Measurements from ENCODE around the gene CSMD2. TPM values are rescaled to one million over a fixed set of nuclear protein-coding genes. Genes with fewer than 3 reads are reported as not detected.

Gene CSMD2
- total and polyA plus RNA-seq, 4 donors, result 0.25 to 2.4 (median 1.7) TPM

DNA sequence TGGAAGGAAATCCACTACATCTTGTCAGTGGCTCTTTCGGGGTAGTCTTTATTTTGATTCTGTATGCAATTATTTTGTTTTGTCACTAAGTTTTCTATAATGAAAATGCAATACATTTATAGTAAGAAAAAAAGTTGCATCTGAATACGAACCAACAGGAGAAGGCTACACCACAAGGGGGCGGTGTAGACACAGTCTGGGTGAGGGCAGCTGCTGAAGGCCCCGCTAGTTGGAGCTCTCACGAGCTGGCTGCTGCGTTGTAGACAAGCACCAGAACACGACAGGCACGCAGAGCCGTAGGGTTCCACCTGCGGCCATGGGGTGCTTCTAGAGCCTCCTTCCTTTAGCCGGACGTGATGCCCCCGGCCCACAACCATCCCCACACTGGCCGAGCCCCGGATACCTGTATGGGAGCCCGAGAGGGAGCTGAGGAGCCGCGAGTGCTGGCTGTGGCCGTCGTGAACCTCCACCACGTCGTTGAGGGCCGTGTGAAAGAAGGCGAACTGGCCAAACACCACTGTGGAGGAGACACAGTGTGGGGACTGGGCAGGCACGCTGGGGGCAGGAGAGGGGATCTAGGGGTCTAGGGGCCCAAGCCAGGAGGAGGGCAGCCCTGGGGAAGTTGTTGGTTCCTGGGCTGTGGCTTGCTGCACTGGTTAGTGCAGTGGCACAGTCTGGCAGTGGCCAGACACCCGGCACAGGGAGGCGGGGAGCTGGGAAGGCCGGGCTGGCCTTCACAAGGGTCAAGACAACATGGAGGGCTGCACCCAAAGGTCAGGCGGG, 531.8 kb downstream of the CSMD2 start:
- ATAC-seq (ENCODE audit: low FRiP score) (peak; percentile 90), DNase-seq (peak; percentile 93 to 96)
- H3K27me3 ChIP-seq (ENCODE audit: control insufficient read depth in 1 of 2, insufficient read depth in 2 of 2, low read length in 1 of 2), result no peaks in the 10 kb centered on the region
- no peaks in the 10 kb centered on the region for H3K4me1 ChIP-seq (ENCODE audit: control insufficient read depth in 1 of 2, insufficient read depth in 2 of 2, low read length in 2 of 2)
- H3K36me3 ChIP-seq (ENCODE audit: control insufficient read depth in 1 of 2, insufficient read depth in 2 of 2, low read length in 1 of 2), result no peaks in the 10 kb centered on the region
- no peak overlapping the region for H3K4me3 ChIP-seq (ENCODE audit: low read length in 2 of 2)
- H3K27ac ChIP-seq (ENCODE audit: low read depth in 1 of 2, low read length in 2 of 2), result no peak overlapping the region
- WGBS, 2 donors, result 32 to 36% methylated on average over 29 of the region's 29 CpGs
- intact Hi-C loops (cut with DNase I), result loop anchor here (5.0 to 10.0 kb wide), 5 partner anchors 382 to 1112 kb away; no protein-coding TSS in a partner anchor
- no peaks in the 10 kb centered on the region for H3K9me3 ChIP-seq (ENCODE audit: control insufficient read depth, low read length)

DNA sequence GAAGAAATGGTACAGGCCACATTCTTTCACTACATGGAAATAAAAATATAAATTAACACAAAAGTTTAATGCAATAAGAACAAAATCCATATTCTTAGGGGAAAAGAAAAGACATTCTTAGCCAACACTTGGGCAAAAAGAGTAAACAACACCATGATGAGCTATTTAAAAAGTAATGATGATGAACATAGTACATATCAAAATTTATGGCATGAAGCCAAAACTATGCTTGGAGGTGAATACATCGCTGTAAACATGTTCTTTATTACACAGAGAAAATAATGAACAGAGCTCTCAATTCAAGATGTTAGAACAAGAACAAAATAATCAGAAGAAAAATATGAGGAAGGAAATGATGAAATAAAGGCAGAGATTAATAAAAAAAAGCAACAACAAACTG, 534.3 kb downstream of the CSMD2 start:
- Histone ChIP-seq H3K27me3 (ENCODE audit: control insufficient read depth in 1 of 2, insufficient read depth in 2 of 2, low read length in 1 of 2) (peaks cover 0 to 1% of the 10 kb centered on the region in 2 donors), H3K4me3 (ENCODE audit: low read length in 2 of 2) (no peak overlapping the region), H3K9me3 (ENCODE audit: control insufficient read depth, low read length) (no peaks in the 10 kb centered on the region), H3K36me3 (ENCODE audit: control insufficient read depth in 1 of 2, insufficient read depth in 2 of 2, low read length in 1 of 2) (no peaks in the 10 kb centered on the region), H3K4me1 (ENCODE audit: control insufficient read depth in 1 of 2, insufficient read depth in 2 of 2, low read length in 2 of 2) (no peaks in the 10 kb centered on the region), H3K27ac (ENCODE audit: low read depth in 1 of 2, low read length in 2 of 2) (no peak overlapping the region)
- DNase-seq (no peak), ATAC-seq (ENCODE audit: low FRiP score) (no peak)
- WGBS, 2 donors, result 63 to 79% methylated on average over 1 of the region's 1 CpG
- intact Hi-C loops (cut with DNase I), result loop anchor here (5.0 to 10.0 kb wide), 5 partner anchors 384 to 1114 kb away; no protein-coding TSS in a partner anchor

DNA sequence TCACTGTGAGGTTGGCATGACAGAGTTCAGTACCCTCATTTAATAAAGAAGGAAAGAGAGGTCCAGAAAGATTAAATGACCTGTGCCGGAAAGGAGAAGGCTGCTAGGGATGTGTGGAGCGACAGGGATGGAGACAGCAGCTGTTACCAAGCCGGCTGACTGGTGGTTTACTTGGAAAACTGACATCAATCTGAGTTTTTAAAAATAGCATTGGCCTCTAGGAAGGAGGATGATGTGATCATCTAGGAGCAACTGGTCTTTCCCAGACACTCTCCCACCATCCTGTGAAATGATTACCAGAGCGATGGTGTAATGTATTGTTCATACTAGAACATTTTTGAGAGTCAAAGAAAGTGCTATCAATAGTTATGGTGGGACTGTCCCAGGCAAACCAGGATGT, 538.2 kb downstream of the CSMD2 start:
- DNase-seq (no peak), ATAC-seq (ENCODE audit: low FRiP score) (no peak)
- 80 to 83% methylated on average over 4 of the region's 4 CpGs for WGBS, 2 donors
- intact Hi-C loops (cut with DNase I), result no loop called here
- no peak overlapping the region for H3K27ac ChIP-seq (ENCODE audit: low read depth in 1 of 2, low read length in 2 of 2)
- no peaks in the 10 kb centered on the region for H3K9me3 ChIP-seq (ENCODE audit: control insufficient read depth, low read length)
- no peaks in the 10 kb centered on the region for H3K36me3 ChIP-seq (ENCODE audit: control insufficient read depth in 1 of 2, insufficient read depth in 2 of 2, low read length in 1 of 2)
- H3K4me3 ChIP-seq (ENCODE audit: low read length in 2 of 2), result no peak overlapping the region
- H3K27me3 ChIP-seq (ENCODE audit: control insufficient read depth in 1 of 2, insufficient read depth in 2 of 2, low read length in 1 of 2), result peaks cover 0 to 1% of the 10 kb centered on the region in 2 donors
- H3K4me1 ChIP-seq (ENCODE audit: control insufficient read depth in 1 of 2, insufficient read depth in 2 of 2, low read length in 2 of 2), result no peaks in the 10 kb centered on the region

DNA sequence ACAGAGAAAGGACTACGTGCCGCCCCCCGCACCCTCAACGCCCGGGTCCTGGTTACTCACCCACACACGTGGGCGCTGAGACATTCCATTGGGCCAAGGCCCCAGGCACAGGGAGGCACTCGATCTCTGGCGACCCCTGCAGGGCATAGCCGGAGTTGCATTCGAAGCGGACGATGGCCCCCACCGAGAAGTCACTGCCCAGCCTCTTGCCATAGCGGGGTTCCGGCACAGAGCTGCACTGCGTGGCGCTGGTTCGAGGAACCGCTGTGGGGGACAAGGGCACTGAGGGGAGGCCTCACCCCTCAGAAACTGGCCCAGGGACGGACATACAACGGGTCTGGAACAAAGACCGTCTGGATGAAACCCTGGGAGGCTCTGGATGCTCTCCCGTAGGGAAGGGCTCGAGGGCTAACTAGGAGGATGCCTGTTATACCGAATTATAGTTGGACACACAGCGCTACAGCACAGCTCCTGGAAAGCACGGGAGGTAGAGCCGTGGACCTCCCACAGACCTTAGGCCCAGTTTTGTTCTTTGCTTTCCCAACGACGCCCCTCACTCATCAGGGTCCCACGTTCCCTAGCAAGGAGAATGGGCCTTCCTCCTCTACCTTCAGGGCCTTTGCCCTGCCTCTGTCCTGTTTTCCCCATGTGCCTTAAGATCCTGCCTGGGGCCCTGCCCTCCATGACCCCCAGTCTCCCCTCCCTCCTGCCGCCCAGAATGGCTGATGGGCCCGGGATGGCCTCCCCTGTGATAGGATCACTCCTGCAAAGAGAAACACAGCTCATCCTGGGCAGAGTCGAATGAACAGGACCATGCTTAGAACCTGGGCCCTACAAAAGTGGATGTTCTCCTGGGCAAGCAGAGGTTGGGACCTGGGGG, 539.8 kb downstream of the CSMD2 start:
- intact Hi-C loops (cut with DNase I), result no loop called here
- Histone ChIP-seq H3K9me3 (ENCODE audit: control insufficient read depth, low read length) (no peaks in the 10 kb centered on the region), H3K36me3 (ENCODE audit: control insufficient read depth in 1 of 2, insufficient read depth in 2 of 2, low read length in 1 of 2) (no peaks in the 10 kb centered on the region), H3K27ac (ENCODE audit: low read depth in 1 of 2, low read length in 2 of 2) (no peak overlapping the region), H3K4me3 (ENCODE audit: low read length in 2 of 2) (no peak overlapping the region), H3K27me3 (ENCODE audit: control insufficient read depth in 1 of 2, insufficient read depth in 2 of 2, low read length in 1 of 2) (peaks cover 0 to 1% of the 10 kb centered on the region in 2 donors), H3K4me1 (ENCODE audit: control insufficient read depth in 1 of 2, insufficient read depth in 2 of 2, low read length in 2 of 2) (no peaks in the 10 kb centered on the region)
- DNase-seq (no peak), ATAC-seq (ENCODE audit: low FRiP score) (no peak)
- WGBS, 2 donors, result 87 to 91% methylated on average over 35 of the region's 35 CpGs

DNA sequence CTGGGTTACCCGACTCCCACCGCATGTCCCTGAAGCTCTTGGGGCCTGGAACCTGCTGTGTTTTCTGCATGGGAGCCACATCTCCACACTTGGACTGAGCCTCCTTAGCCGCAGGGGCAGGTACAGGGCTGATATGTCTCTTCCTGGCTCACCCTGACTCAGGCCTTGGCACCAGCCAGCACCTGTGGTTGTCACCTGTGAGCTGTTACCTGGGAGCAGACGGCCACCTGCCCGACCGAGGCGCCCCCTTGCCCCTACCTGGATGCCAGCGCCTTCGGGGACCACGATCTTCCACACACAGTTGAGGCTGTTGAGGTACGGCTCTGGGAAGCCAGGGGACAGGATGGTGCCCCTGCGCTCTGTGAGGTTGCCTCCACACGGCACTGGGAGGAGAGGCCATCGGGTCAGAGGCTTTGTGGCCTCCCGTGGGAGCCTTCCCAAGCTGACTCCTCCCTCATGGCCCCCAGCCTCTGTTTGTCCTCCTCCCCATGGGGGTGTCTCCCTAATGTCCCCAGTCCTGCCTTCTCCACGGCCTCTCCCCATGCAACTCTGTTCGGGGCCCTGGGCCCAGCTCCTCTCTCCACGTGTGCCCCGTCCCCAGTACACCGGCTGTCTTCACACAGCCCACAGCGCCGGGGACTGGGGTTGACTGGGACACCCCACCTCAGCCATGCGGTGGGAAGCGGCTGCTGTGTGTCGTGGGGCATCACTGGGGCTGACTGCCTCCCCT, 540.6 kb downstream of the CSMD2 start:
- peaks cover 0 to 1% of the 10 kb centered on the region in 2 donors for H3K27me3 ChIP-seq (ENCODE audit: control insufficient read depth in 1 of 2, insufficient read depth in 2 of 2, low read length in 1 of 2)
- DNase-seq (no peak), ATAC-seq (ENCODE audit: low FRiP score) (no peak)
- no peak overlapping the region for H3K4me3 ChIP-seq (ENCODE audit: low read length in 2 of 2)
- H3K36me3 ChIP-seq (ENCODE audit: control insufficient read depth in 1 of 2, insufficient read depth in 2 of 2, low read length in 1 of 2), result no peaks in the 10 kb centered on the region
- 93 to 94% methylated on average over 24 to 25 of the region's 25 CpGs for WGBS, 2 donors
- no peaks in the 10 kb centered on the region for H3K4me1 ChIP-seq (ENCODE audit: control insufficient read depth in 1 of 2, insufficient read depth in 2 of 2, low read length in 2 of 2)
- intact Hi-C loops (cut with DNase I), result no loop called here
- no peak overlapping the region for H3K27ac ChIP-seq (ENCODE audit: low read depth in 1 of 2, low read length in 2 of 2)
- H3K9me3 ChIP-seq (ENCODE audit: control insufficient read depth, low read length), result no peaks in the 10 kb centered on the region

DNA sequence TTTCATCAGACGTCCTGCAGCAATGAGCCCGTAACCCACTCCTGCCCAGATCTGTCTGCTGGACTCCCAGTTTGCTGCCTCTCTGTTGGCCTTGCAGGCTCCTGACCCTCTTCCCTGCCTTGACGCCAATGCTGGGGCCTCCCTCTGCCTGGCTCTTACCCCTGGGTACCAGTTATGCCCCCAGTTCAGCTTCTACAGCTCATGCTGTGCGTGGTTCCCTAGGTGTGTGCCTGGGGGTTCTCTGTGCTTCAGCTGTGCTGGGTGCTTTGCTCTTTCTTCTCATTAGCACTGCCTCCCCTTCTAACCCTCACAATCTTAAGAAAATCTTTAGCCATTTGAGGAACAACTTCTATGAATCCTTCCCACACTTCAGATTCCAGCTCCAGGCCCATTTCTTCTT, 541.2 kb downstream of the CSMD2 start:
- Histone ChIP-seq H3K27ac (ENCODE audit: low read depth in 1 of 2, low read length in 2 of 2) (no peak overlapping the region), H3K4me3 (ENCODE audit: low read length in 2 of 2) (no peak overlapping the region), H3K36me3 (ENCODE audit: control insufficient read depth in 1 of 2, insufficient read depth in 2 of 2, low read length in 1 of 2) (no peaks in the 10 kb centered on the region), H3K4me1 (ENCODE audit: control insufficient read depth in 1 of 2, insufficient read depth in 2 of 2, low read length in 2 of 2) (no peaks in the 10 kb centered on the region), H3K9me3 (ENCODE audit: control insufficient read depth, low read length) (no peaks in the 10 kb centered on the region), H3K27me3 (ENCODE audit: control insufficient read depth in 1 of 2, insufficient read depth in 2 of 2, low read length in 1 of 2) (peaks cover 0 to 1% of the 10 kb centered on the region in 2 donors)
- no peak for DNase-seq
- ATAC-seq (ENCODE audit: low FRiP score), result no peak
- intact Hi-C loops (cut with DNase I), result no loop called here
- WGBS, 2 donors, result 81 to 86% methylated on average over 4 of the region's 4 CpGs

DNA sequence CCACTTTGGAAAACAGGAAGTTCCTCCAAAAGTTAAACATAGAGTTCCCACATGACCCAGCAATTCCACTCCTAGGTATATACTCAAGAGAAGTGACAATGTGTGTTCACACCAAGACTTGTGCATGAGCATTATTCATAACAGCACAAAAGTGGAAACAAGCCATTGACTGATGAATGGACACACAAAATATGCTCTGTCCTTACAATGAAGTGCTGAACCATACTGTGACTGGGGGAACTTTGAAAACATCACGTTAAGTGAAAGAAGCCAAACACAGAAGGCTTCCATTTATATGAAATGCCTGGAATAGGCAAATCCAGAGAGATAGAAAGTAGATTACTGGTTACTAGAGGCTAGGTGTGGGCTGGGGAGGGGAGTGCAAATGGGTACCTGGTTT, 542.3 kb downstream of the CSMD2 start:
- no peaks in the 10 kb centered on the region for H3K4me1 ChIP-seq (ENCODE audit: control insufficient read depth in 1 of 2, insufficient read depth in 2 of 2, low read length in 2 of 2)
- H3K9me3 ChIP-seq (ENCODE audit: control insufficient read depth, low read length), result no peaks in the 10 kb centered on the region
- DNase-seq (no peak), ATAC-seq (ENCODE audit: low FRiP score) (no peak)
- no peaks in the 10 kb centered on the region for H3K36me3 ChIP-seq (ENCODE audit: control insufficient read depth in 1 of 2, insufficient read depth in 2 of 2, low read length in 1 of 2)
- peaks cover 0 to 1% of the 10 kb centered on the region in 2 donors for H3K27me3 ChIP-seq (ENCODE audit: control insufficient read depth in 1 of 2, insufficient read depth in 2 of 2, low read length in 1 of 2)
- intact Hi-C loops (cut with DNase I), result no loop called here
- no peak overlapping the region for H3K4me3 ChIP-seq (ENCODE audit: low read length in 2 of 2)
- no peak overlapping the region for H3K27ac ChIP-seq (ENCODE audit: low read depth in 1 of 2, low read length in 2 of 2)
- WGBS, 2 donors, result 88 to 97% methylated on average over 1 of the region's 1 CpG

DNA sequence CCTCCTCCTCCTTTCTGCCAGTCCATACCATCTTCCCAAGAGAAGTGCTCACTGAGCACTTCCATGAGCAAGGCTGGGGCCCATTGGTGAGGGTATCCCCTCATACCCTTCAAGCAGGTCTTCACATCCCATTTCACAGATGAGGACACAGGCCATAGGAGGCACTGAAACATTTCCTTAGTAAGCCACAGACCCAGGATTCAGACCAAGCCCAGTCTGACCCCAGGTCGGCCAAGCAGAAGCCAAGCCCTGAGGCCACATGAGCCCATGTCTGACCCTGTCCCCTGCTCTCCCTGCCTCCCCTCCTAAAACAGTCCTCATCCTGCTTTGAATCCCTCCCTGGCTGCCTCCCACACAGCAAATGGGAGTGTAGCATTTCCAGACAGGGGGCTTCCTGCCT, 546.4 kb downstream of the CSMD2 start:
- no peaks in the 10 kb centered on the region for H3K27me3 ChIP-seq (ENCODE audit: control insufficient read depth in 1 of 2, insufficient read depth in 2 of 2, low read length in 1 of 2)
- no peaks in the 10 kb centered on the region for H3K9me3 ChIP-seq (ENCODE audit: control insufficient read depth, low read length)
- H3K36me3 ChIP-seq (ENCODE audit: control insufficient read depth in 1 of 2, insufficient read depth in 2 of 2, low read length in 1 of 2), result no peaks in the 10 kb centered on the region
- ATAC-seq (ENCODE audit: low FRiP score) (no peak), DNase-seq (no peak)
- H3K4me1 ChIP-seq (ENCODE audit: control insufficient read depth in 1 of 2, insufficient read depth in 2 of 2, low read length in 2 of 2), result no peaks in the 10 kb centered on the region
- intact Hi-C loops (cut with DNase I), result loop anchor here (10.0 kb wide), 4 partner anchors 74 to 394 kb away; no protein-coding TSS in a partner anchor
- H3K27ac ChIP-seq (ENCODE audit: low read depth in 1 of 2, low read length in 2 of 2), result no peak overlapping the region
- H3K4me3 ChIP-seq (ENCODE audit: low read length in 2 of 2), result no peak overlapping the region
- 79 to 89% methylated on average over 1 of the region's 1 CpG for WGBS, 2 donors
